ENCODE data around the gene AGBL1. TPM values are rescaled to one million over a fixed set of nuclear protein-coding genes. Genes with fewer than 3 reads are reported as not detected.

AGBL1 gene
- total RNA-seq, 1 donor from 2014 or later, result not detected

- Mint-ChIP-seq H3K9me3 (ENCODE audit: unreplicated experiment) (peaks cover 64% of the 10 kb centered on the region), H3K4me3 (ENCODE audit: unreplicated experiment) (no peak overlapping the region), H3K27me3 (ENCODE audit: unreplicated experiment) (no peaks in the 10 kb centered on the region), H3K27ac (ENCODE audit: unreplicated experiment) (no peak overlapping the region), H3K36me3 (ENCODE audit: unreplicated experiment) (no peaks in the 10 kb centered on the region), H3K4me1 (ENCODE audit: unreplicated experiment) (no peaks in the 10 kb centered on the region)
- DNase-seq (ENCODE audit: extremely low spot score, unreplicated experiment), result no peak
- no peak for TF ChIP-seq CTCF (IDR thresholded peaks at IDR 0.05)
Observed at GRCh38 chr15:86336051-86336788, 256.5 kb downstream of the AGBL1 start.

GRCh38 chr15:86337071-86337470 lies 257.4 kb downstream of the AGBL1 start:
- no peak for TF ChIP-seq CTCF (IDR thresholded peaks at IDR 0.05)
- Mint-ChIP-seq H3K36me3 (ENCODE audit: unreplicated experiment) (no peaks in the 10 kb centered on the region), H3K27me3 (ENCODE audit: unreplicated experiment) (no peaks in the 10 kb centered on the region), H3K27ac (ENCODE audit: unreplicated experiment) (no peak overlapping the region), H3K4me1 (ENCODE audit: unreplicated experiment) (no peaks in the 10 kb centered on the region), H3K4me3 (ENCODE audit: unreplicated experiment) (no peak overlapping the region), H3K9me3 (ENCODE audit: unreplicated experiment) (peaks cover 63% of the 10 kb centered on the region)
- no peak for DNase-seq (ENCODE audit: extremely low spot score, unreplicated experiment)

- no peaks in the 10 kb centered on the region for H3K4me1 Mint-ChIP-seq (ENCODE audit: unreplicated experiment)
- TF ChIP-seq CTCF (IDR thresholded peaks at IDR 0.05), result no peak
- H3K36me3 Mint-ChIP-seq (ENCODE audit: unreplicated experiment), result no peaks in the 10 kb centered on the region
- no peak for DNase-seq (ENCODE audit: extremely low spot score, unreplicated experiment)
- peaks cover 30% of the 10 kb centered on the region for H3K9me3 Mint-ChIP-seq (ENCODE audit: unreplicated experiment)
- no peak overlapping the region for H3K27ac Mint-ChIP-seq (ENCODE audit: unreplicated experiment)
- no peak overlapping the region for H3K4me3 Mint-ChIP-seq (ENCODE audit: unreplicated experiment)
- no peaks in the 10 kb centered on the region for H3K27me3 Mint-ChIP-seq (ENCODE audit: unreplicated experiment)
Observed at GRCh38 chr15:86347245-86347644, 267.6 kb downstream of the AGBL1 start.

GRCh38 chr15:86349565-86349964 lies 269.9 kb downstream of the AGBL1 start:
- Mint-ChIP-seq H3K27ac (ENCODE audit: unreplicated experiment) (no peak overlapping the region), H3K36me3 (ENCODE audit: unreplicated experiment) (no peaks in the 10 kb centered on the region), H3K27me3 (ENCODE audit: unreplicated experiment) (no peaks in the 10 kb centered on the region), H3K9me3 (ENCODE audit: unreplicated experiment) (peaks cover 34% of the 10 kb centered on the region), H3K4me3 (ENCODE audit: unreplicated experiment) (no peak overlapping the region), H3K4me1 (ENCODE audit: unreplicated experiment) (no peaks in the 10 kb centered on the region)
- TF ChIP-seq CTCF (IDR thresholded peaks at IDR 0.05), result no peak
- DNase-seq (ENCODE audit: extremely low spot score, unreplicated experiment), result no peak

GRCh38 chr15:86353213-86353612 lies 273.5 kb downstream of the AGBL1 start:
- no peak overlapping the region for H3K4me3 Mint-ChIP-seq (ENCODE audit: unreplicated experiment)
- H3K27me3 Mint-ChIP-seq (ENCODE audit: unreplicated experiment), result no peaks in the 10 kb centered on the region
- H3K27ac Mint-ChIP-seq (ENCODE audit: unreplicated experiment), result no peak overlapping the region
- H3K36me3 Mint-ChIP-seq (ENCODE audit: unreplicated experiment), result no peaks in the 10 kb centered on the region
- peaks cover 24% of the 10 kb centered on the region for H3K9me3 Mint-ChIP-seq (ENCODE audit: unreplicated experiment)
- H3K4me1 Mint-ChIP-seq (ENCODE audit: unreplicated experiment), result no peaks in the 10 kb centered on the region
- DNase-seq (ENCODE audit: extremely low spot score, unreplicated experiment), result no peak
- no peak for TF ChIP-seq CTCF (IDR thresholded peaks at IDR 0.05)

All from osteocyte (in vitro differentiated cells).